B cell (primary cell): ENCODE results near the gene BRF1. TPM values are rescaled to one million over a fixed set of nuclear protein-coding genes. Genes with fewer than 3 reads are reported as not detected.

Experiments used
- ATAC-seq: fragments of 200-7000 bp; cut with Tn5 transposase; one replicate; pipeline ENCODE4 v1.10.0; 2021; ENCODE audit warnings: low read depth, mild to moderate bottlenecking, moderate number of reproducible peaks, moderate library complexity
- CTCF ChIA-PET: fragments of 350-600 bp; sonication (Branson Sonifier 250); formaldehyde crosslinking; loops from one replicate; lab custom pipeline; 2021; ENCODE audit warnings: antibody characterized with exemption, inconsistent platforms; lab: Charles Lee
- POLR2A ChIA-PET: fragments of 350-600 bp; sonication (Branson Sonifier 250); formaldehyde crosslinking; loops from one replicate; lab custom pipeline; 2021; ENCODE audit warnings: antibody characterized with exemption; lab: Charles Lee
- DNase-seq: peaks from one replicate; pipeline ENCODE4 v3.0.0; 2013
- H2AFZ ChIP-seq: 2 replicates; pipeline ENCODE4 v1.6.1; 2012; ENCODE audit warnings: mild to moderate bottlenecking, low read depth, low read length; ENCODE audit not compliant: insufficient read depth, poor library complexity, severe bottlenecking
- H3K27ac ChIP-seq, 2 donors: 1 replicate in 1 of 2; 2 replicates in 1 of 2; pipeline ENCODE4 v1.5.1; 2012 to 2013; ENCODE audit warnings: low read length in 2 of 2, mild to moderate bottlenecking in 2 of 2, moderate library complexity in 1 of 2
- H3K27me3 ChIP-seq, 4 experiments: fragments of 200-600 bp in 1 of 4; sonication (generic) in 1 of 4; replicated peaks in 1 of 4; 1 replicate in 2 of 4; 2 replicates in 2 of 4; pipeline versions ENCODE4 v1.6.1 to v1.7.0; 2013 to 2016; ENCODE audit warnings: low read length in 3 of 4, mild to moderate bottlenecking in 2 of 4, mixed read lengths in 1 of 4, moderate library complexity in 1 of 4; ENCODE audit not compliant: insufficient read depth in 4 of 4, control insufficient read depth in 3 of 4; ENCODE audit errors: control extremely low read depth in 1 of 4
- H3K36me3 ChIP-seq, 2 experiments: replicated peaks in 1 of 2; 1 replicate in 1 of 2; 2 replicates in 1 of 2; pipeline versions ENCODE4 v1.6.1 to v1.7.1; 2013; ENCODE audit warnings: low read length in 1 of 2; ENCODE audit not compliant: insufficient read depth in 2 of 2, control insufficient read depth in 1 of 2; ENCODE audit errors: control extremely low read depth in 1 of 2, extremely low read depth in 1 of 2
- H3K4me1 ChIP-seq, 2 donors: fragments of 200-600 bp in 1 of 2; sonication (generic) in 1 of 2; 1 replicate in 1 of 2; 2 replicates in 1 of 2; pipeline versions ENCODE4 v1.5.1 to v1.6.1; 2013 to 2017; ENCODE audit warnings: low read length in 2 of 2; ENCODE audit not compliant: control insufficient read depth in 2 of 2, insufficient read depth in 2 of 2
- H3K4me2 ChIP-seq: replicated peaks from 2 replicates; pipeline ENCODE3; 2012; ENCODE audit warnings: mild to moderate bottlenecking, low read depth, low read length; ENCODE audit not compliant: poor library complexity, severe bottlenecking
- H3K4me3 ChIP-seq, 5 experiments: fragments of 200-600 bp in 1 of 5; sonication (generic) in 1 of 5; 1 replicate in 3 of 5; 2 replicates in 2 of 5; pipeline versions ENCODE4 v1.5.1 to v1.7.0; 2011 to 2016; ENCODE audit warnings: low read length in 4 of 5, mild to moderate bottlenecking in 4 of 5, low read depth in 2 of 5, control low read depth in 1 of 5, moderate library complexity in 1 of 5; ENCODE audit not compliant: insufficient read depth in 1 of 5; ENCODE audit errors: control extremely low read depth in 1 of 5, extremely low read depth in 1 of 5
- H3K79me2 ChIP-seq: fragments of 200-600 bp; sonication (generic); one replicate; pipeline ENCODE4 v1.6.0; 2016; ENCODE audit warnings: low read length; ENCODE audit not compliant: control insufficient read depth, insufficient read depth
- H3K9ac ChIP-seq: fragments of 200-600 bp; sonication (generic); 2 replicates; pipeline ENCODE4 v1.6.1; 2017; ENCODE audit warnings: mild to moderate bottlenecking, low read length, moderate library complexity
- H3K9me3 ChIP-seq, 3 donors: one replicate each; pipeline versions ENCODE4 v1.6.1 to v1.7.1; 2013; ENCODE audit warnings: low read length in 2 of 3; ENCODE audit not compliant: control insufficient read depth in 2 of 3, insufficient read depth in 1 of 3; ENCODE audit errors: control extremely low read depth in 1 of 3
- H4K20me1 ChIP-seq: 2 replicates; pipeline ENCODE4 v1.6.0; 2012; ENCODE audit warnings: mild to moderate bottlenecking, low read length; ENCODE audit not compliant: insufficient read depth, control insufficient read depth, poor library complexity, severe bottlenecking
- H3K27ac Mint-ChIP-seq: one replicate; pipeline ENCODE4 v1.8.0; 2021; ENCODE audit warnings: mixed read lengths
- H3K27me3 Mint-ChIP-seq: one replicate; pipeline ENCODE4 v1.8.0; 2021; ENCODE audit warnings: mixed read lengths
- H3K4me1 Mint-ChIP-seq: one replicate; pipeline ENCODE4 v1.8.0; 2021; ENCODE audit warnings: mixed read lengths
- H3K4me3 Mint-ChIP-seq: one replicate; pipeline ENCODE4 v1.8.0; 2021; ENCODE audit warnings: mixed read lengths
- H3K9me3 Mint-ChIP-seq: one replicate; pipeline ENCODE4 v1.8.0; 2022; ENCODE audit warnings: mixed read lengths; ENCODE audit not compliant: insufficient read depth
- CTCF ChIP-seq: fragments of 200-600 bp; IDR thresholded peaks from one replicate; pipeline ENCODE4 v1.8.0; 2022; ENCODE audit warnings: antibody characterized with exemption, mild to moderate bottlenecking
- EZH2 ChIP-seq: IDR thresholded peaks from 2 replicates; pipeline ENCODE4 v1.6.1; 2012; ENCODE audit warnings: borderline replicate concordance, low read depth, mild to moderate bottlenecking, moderate library complexity, low read length; ENCODE audit not compliant: insufficient read depth, poor library complexity, severe bottlenecking
- WGBS: methylation state at CpG from one replicate; pipeline ENCODE4 v1.1.5; 2013; ENCODE audit warnings: missing lambda C conversion rate; ENCODE audit not compliant: insufficient coverage; 5-methylcytosine and 5-hydroxymethylcytosine counted together
- intact Hi-C: fragments of 100-400 bp; cut with micrococcal nuclease; formaldehyde crosslinking; loops from one replicate; pipeline ENCODE4 v1.10.0; 2022
- polyA plus RNA-seq: library from polyadenylated mRNA; depleted of rRNA; stranded (reverse); fragments of >200 nt; gene quantifications from 2 replicates; pipeline ENCODE4 v1.2.3, GENCODE V29; 2012
- total RNA-seq, 2 donors: library from RNA; stranded (reverse); fragments of 120-200 nt in 1 of 2; gene quantifications; 1 replicate in 1 of 2; 2 replicates in 1 of 2; pipeline versions ENCODE4 v1.2.3 to v1.2.4, GENCODE V29; 2013 to 2022

Gene BRF1
- total and polyA plus RNA-seq, 2 donors (not counting 1 experiment from before 2014, with no cell fraction given), result 24.5 to 55.8 TPM

GRCh38 chr14:105325716-105326567, 25.1 kb upstream of the BRF1 start:
- Histone ChIP-seq H2AFZ (no peak overlapping the region), H4K20me1 (peaks cover 65% of the 10 kb centered on the region), H3K4me3 (no peak overlapping the region), H3K4me2 (no peak overlapping the region), H3K79me2 (peaks cover 86% of the 10 kb centered on the region), H3K9ac (no peak overlapping the region), H3K36me3 (no peaks in the 10 kb centered on the region), H3K9me3 (peaks cover 0 to 3% (median 0%) of the 10 kb centered on the region in 3 donors), H3K4me1 (peaks cover 4 to 7% of the 10 kb centered on the region in 2 donors), H3K27me3 (no peaks in the 10 kb centered on the region), H3K27ac (no peak overlapping the region)
- DNase-seq, result no peak
- Mint-ChIP-seq H3K27ac (no peak overlapping the region), H3K4me3 (no peak overlapping the region), H3K27me3 (no peaks in the 10 kb centered on the region), H3K4me1 (peaks cover 9% of the 10 kb centered on the region), H3K9me3 (no peaks in the 10 kb centered on the region)
- ChIA-PET POLR2A (no interaction called here), CTCF (interaction anchor here (0.6 kb wide), 1 partner anchor 263 kb away, joined by 3 read pairs; no protein-coding TSS in a partner anchor)
- intact Hi-C loops, result no loop called here
- WGBS, result 90% methylated on average over 27 of the region's 27 CpGs
- ATAC-seq, result no peak
- no peak for TF ChIP-seq EZH2
- TF ChIP-seq CTCF, result no peak

- H3K79me2 ChIP-seq, result peaks cover 83% of the 10 kb centered on the region
- peaks cover 6% of the 10 kb centered on the region for H3K4me1 Mint-ChIP-seq
- intact Hi-C loops, result no loop called here
- peaks cover 58% of the 10 kb centered on the region for H4K20me1 ChIP-seq
- ATAC-seq (no peak), DNase-seq (no peak)
- H3K9me3 Mint-ChIP-seq, result no peaks in the 10 kb centered on the region
- no peak overlapping the region for H3K4me3 ChIP-seq
- no peak overlapping the region for H3K4me3 Mint-ChIP-seq
- H3K4me2 ChIP-seq, result no peak overlapping the region
- POLR2A ChIA-PET, result no interaction called here
- peaks cover under 1 to 2% of the 10 kb centered on the region in 2 donors for H3K4me1 ChIP-seq
- no peak overlapping the region for H3K27ac ChIP-seq
- 93% methylated on average over 9 of the region's 9 CpGs for WGBS
- no peak overlapping the region for H3K9ac ChIP-seq
- no peak overlapping the region for H2AFZ ChIP-seq
- no peaks in the 10 kb centered on the region for H3K27me3 Mint-ChIP-seq
- H3K9me3 ChIP-seq, result no peaks in the 10 kb centered on the region
- TF ChIP-seq EZH2, result no peak
- no peak for TF ChIP-seq CTCF
- H3K36me3 ChIP-seq, result no peaks in the 10 kb centered on the region
- CTCF ChIA-PET, result no interaction called here
- no peaks in the 10 kb centered on the region for H3K27me3 ChIP-seq
- no peak overlapping the region for H3K27ac Mint-ChIP-seq
Observed at GRCh38 chr14:105325303-105325702, 24.5 kb upstream of the BRF1 start.
